Endothelial cell (in vitro differentiated cells): Measurements from ENCODE around the gene CHRNA3. TPM values are rescaled to one million over a fixed set of nuclear protein-coding genes. Genes with fewer than 3 reads are reported as not detected.

ENCODE experiments used
- DNase-seq: peaks from one replicate; pipeline ENCODE4 v3.0.0; 2021; ENCODE audit warnings: low spot score
- H3K27ac Mint-ChIP-seq: one replicate; pipeline ENCODE4 v1.8.0; 2021; ENCODE audit warnings: mixed read lengths, inconsistent platforms; ENCODE audit not compliant: unreplicated experiment
- H3K27me3 Mint-ChIP-seq: one replicate; pipeline ENCODE4 v1.8.0; 2021; ENCODE audit warnings: mild to moderate bottlenecking, moderate library complexity, mixed read lengths, inconsistent platforms; ENCODE audit not compliant: unreplicated experiment
- H3K36me3 Mint-ChIP-seq: one replicate; pipeline ENCODE4 v1.8.0; 2021; ENCODE audit warnings: mild to moderate bottlenecking, low read depth, mixed read lengths, inconsistent platforms; ENCODE audit not compliant: unreplicated experiment
- H3K4me1 Mint-ChIP-seq: one replicate; pipeline ENCODE4 v1.8.0; 2021; ENCODE audit warnings: mild to moderate bottlenecking, mixed read lengths, inconsistent platforms; ENCODE audit not compliant: unreplicated experiment
- H3K4me3 Mint-ChIP-seq: one replicate; pipeline ENCODE4 v1.8.0; 2021; ENCODE audit warnings: mild to moderate bottlenecking, mixed read lengths, inconsistent platforms; ENCODE audit not compliant: unreplicated experiment
- H3K9me3 Mint-ChIP-seq: one replicate; pipeline ENCODE4 v1.8.0; 2021; ENCODE audit warnings: mixed read lengths, inconsistent platforms; ENCODE audit not compliant: unreplicated experiment
- CTCF ChIP-seq: fragments of 200-600 bp; sonication (generic); IDR thresholded peaks from one replicate; pipeline ENCODE4 v1.5.0; 2021; ENCODE audit warnings: antibody characterized with exemption; ENCODE audit not compliant: unreplicated experiment
- total RNA-seq: library from RNA; stranded (reverse); fragmentation: NEBNext Ultra II Directional; extraction: Animal tissue kit (Norgen Biotek cat#: 25700); gene quantifications from one replicate; pipeline ENCODE4 v1.2.1, GENCODE V29; 2021; ENCODE audit not compliant: unreplicated experiment

Gene CHRNA3
- total RNA-seq, 1 donor from 2014 or later, result 0.74 TPM

DNA sequence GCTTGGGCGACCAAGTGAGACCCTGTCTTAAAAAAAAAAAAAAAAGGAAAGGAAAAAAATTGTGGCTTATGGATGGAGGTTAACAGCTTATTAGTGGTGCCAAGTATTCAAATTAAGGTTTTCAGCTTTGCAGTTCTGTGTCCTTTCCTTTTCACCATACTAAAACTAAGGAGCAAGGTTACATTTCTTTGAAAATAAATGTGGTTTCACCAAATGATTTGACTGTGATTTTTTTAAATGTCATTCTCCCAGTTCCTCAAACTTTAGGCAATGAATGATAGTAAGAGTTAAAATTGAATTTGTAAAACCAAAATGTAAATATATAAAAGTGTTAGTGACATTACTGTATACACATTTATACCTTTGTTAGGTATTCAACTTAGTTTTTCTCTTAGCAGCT is 45.9 kb downstream of the CHRNA3 start:
- Mint-ChIP-seq H3K9me3 (no peaks in the 10 kb centered on the region), H3K27ac (no peak overlapping the region), H3K4me1 (no peaks in the 10 kb centered on the region), H3K4me3 (no peak overlapping the region), H3K36me3 (no peaks in the 10 kb centered on the region), H3K27me3 (no peaks in the 10 kb centered on the region)
- no peak for DNase-seq
- TF ChIP-seq CTCF, result no peak

- no peak overlapping the region for H3K27ac Mint-ChIP-seq
- H3K4me1 Mint-ChIP-seq, result no peaks in the 10 kb centered on the region
- no peak for DNase-seq
- no peaks in the 10 kb centered on the region for H3K9me3 Mint-ChIP-seq
- no peak overlapping the region for H3K4me3 Mint-ChIP-seq
- TF ChIP-seq CTCF, result no peak
- no peaks in the 10 kb centered on the region for H3K36me3 Mint-ChIP-seq
- no peaks in the 10 kb centered on the region for H3K27me3 Mint-ChIP-seq
Measured at GRCh38 chr15:78573416-78573815, 47.4 kb downstream of the CHRNA3 start.

- no peak overlapping the region for H3K27ac Mint-ChIP-seq
- no peaks in the 10 kb centered on the region for H3K36me3 Mint-ChIP-seq
- DNase-seq, result no peak
- no peaks in the 10 kb centered on the region for H3K27me3 Mint-ChIP-seq
- H3K4me1 Mint-ChIP-seq, result peaks cover 10% of the 10 kb centered on the region
- H3K9me3 Mint-ChIP-seq, result no peaks in the 10 kb centered on the region
- no peak for TF ChIP-seq CTCF
- H3K4me3 Mint-ChIP-seq, result no peak overlapping the region
Measured at GRCh38 chr15:78571382-78571781, 49.4 kb downstream of the CHRNA3 start.

GRCh38 chr15:78570710-78571109 is 50.1 kb downstream of the CHRNA3 start:
- Mint-ChIP-seq H3K27me3 (peaks cover 2% of the 10 kb centered on the region), H3K4me1 (peaks cover 16% of the 10 kb centered on the region), H3K27ac (no peak overlapping the region), H3K9me3 (no peaks in the 10 kb centered on the region), H3K4me3 (no peak overlapping the region), H3K36me3 (no peaks in the 10 kb centered on the region)
- TF ChIP-seq CTCF, result no peak
- no peak for DNase-seq

DNA sequence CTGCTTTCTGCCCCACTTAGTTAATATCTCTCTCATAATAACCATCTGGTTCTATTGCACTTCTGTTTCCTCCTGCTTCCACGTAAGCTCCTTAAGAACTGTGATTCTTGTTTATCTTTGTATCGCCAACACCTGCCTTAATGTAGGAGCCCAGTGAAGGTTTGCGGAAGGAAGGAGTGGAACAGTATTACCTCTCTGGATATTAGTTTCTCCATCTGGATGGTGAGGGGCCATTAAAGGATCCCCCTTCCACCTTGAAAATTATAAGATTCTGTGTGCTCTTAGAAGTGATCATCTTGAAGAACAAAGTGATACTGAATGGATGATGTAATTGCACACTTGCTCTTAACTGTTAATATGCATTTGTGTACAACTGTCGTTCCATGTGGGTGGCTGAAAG is 53.3 kb downstream of the CHRNA3 start:
- Mint-ChIP-seq H3K27ac (no peak overlapping the region), H3K27me3 (peaks cover 2% of the 10 kb centered on the region), H3K36me3 (no peaks in the 10 kb centered on the region), H3K4me1 (peaks cover 24% of the 10 kb centered on the region), H3K9me3 (no peaks in the 10 kb centered on the region), H3K4me3 (peak overlapping the region; percentile 7)
- TF ChIP-seq CTCF, result no peak
- DNase-seq, result no peak
